Posterior cingulate gyrus (tissue), 11 donors: Measurements from ENCODE around the gene ANKRD11.
A peak's percentile ranks its signal among the peaks of the same experiment; 100 is the strongest.
"Not testable (repeated sequence)": the region's sequence is repeated elsewhere in the genome, so short reads cannot be mapped to it uniquely, and the experiment has no call there.

Experiments
- DNase-seq, 10 donors: peaks; one replicate each; pipeline versions ENCODE4 v3.0.0 to v3.0.0-alpha.2; 2020 to 2021; ENCODE audit warnings: mixed read lengths in 3 of 10
- intact Hi-C: fragments of 100-400 bp; cut with DNase I; formaldehyde crosslinking; loops from one replicate; pipeline ENCODE4 v1.15.1; 2023

Gene ANKRD11

GRCh38 chr16:89484041-89484501 lies 6.3 kb downstream of the ANKRD11 start:
- no peak for DNase-seq

GRCh38 chr16:89482817-89483205 lies 7.5 kb downstream of the ANKRD11 start:
- intact Hi-C loops, result no loop called here

More at GRCh38 chr16:89484041-89484501, 6.3 kb downstream of the ANKRD11 start:
- intact Hi-C loops, result no loop called here

GRCh38 chr16:89482150-89482816 lies 8.1 kb downstream of the ANKRD11 start:
- DNase-seq, result peak in 1 of 10 donors; percentile 15
- intact Hi-C loops, result no loop called here

More at GRCh38 chr16:89482817-89483205, 7.5 kb downstream of the ANKRD11 start:
- peak in 1 of 10 donors; percentile 4 for DNase-seq

- intact Hi-C loops, result no loop called here
- DNase-seq, result peak in 1 of 10 donors; percentile 32
Measured at GRCh38 chr16:89481356-89481955, 8.9 kb downstream of the ANKRD11 start.

DNA sequence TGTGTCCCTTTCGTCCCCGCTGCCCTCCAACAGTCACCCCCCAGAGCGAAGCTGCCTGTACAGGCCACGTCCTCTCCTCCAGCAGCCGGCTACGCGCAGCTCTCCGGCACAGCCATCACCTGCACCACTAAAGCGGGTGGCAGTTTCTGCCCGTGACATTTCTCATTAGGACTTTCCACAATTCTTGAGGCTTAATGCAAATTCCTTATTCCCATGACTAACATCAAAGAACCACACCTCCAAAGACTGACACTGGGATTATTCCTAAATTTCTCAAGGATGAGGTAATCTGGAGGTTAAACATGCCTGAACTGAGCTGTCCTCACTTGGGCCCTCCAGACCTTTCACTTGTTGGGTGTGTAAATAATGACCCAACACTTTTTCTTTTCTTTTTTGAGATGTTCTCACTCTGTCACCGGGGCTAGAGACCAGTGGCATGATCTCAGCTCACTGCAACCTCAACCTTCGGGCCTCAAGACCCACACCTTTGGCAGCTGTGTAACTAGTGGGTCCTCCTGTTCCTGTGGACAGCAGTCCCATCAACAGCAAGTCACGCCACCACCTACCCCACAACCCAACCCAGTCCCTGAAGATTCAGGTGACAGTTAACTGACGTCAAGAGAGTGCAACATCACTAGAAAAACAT lies 11.7 kb downstream of the ANKRD11 start:
- peak in 1 of 10 donors; percentile 48 for DNase-seq
- intact Hi-C loops, result no loop called here

GRCh38 chr16:89476811-89477261 lies 13.5 kb downstream of the ANKRD11 start:
- no peak for DNase-seq
- intact Hi-C loops, result no loop called here

- intact Hi-C loops, result no loop called here
- DNase-seq, result peak in 1 of 10 donors; percentile 67
Measured at GRCh38 chr16:89476379-89476778, 14.0 kb downstream of the ANKRD11 start.

GRCh38 chr16:89475144-89475543 lies 15.2 kb downstream of the ANKRD11 start:
- intact Hi-C loops, result no loop called here
- DNase-seq, result no peak

GRCh38 chr16:89473791-89474414 lies 16.5 kb downstream of the ANKRD11 start:
- DNase-seq, result no peak

GRCh38 chr16:89473136-89473712 lies 17.1 kb downstream of the ANKRD11 start:
- no peak for DNase-seq
- intact Hi-C loops, result no loop called here

More at GRCh38 chr16:89473791-89474414, 16.5 kb downstream of the ANKRD11 start:
- intact Hi-C loops, result no loop called here

- no peak for DNase-seq
- intact Hi-C loops, result no loop called here
Measured at GRCh38 chr16:89472711-89473075, 17.7 kb downstream of the ANKRD11 start.

DNA sequence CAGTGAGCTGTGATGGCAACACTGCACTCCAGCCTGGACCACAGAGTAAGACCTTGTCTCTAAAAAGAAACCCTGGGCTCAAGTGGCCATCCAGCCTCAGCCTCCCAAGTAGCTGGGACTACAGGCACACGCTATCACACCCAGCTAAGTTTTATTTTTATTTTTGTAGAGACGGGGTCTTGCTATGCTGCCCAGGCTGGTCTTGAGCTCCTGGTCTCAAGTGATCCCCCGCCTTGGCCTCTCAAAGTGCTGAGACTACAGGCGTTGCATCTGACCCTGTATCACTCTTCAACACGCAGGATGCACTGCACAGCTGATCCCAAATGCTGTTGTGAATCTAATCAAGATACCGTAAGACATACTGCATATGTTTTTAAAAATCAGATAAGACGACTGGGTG lies 23.0 kb downstream of the ANKRD11 start:
- DNase-seq, result no peak
- intact Hi-C loops, result no loop called here

DNA sequence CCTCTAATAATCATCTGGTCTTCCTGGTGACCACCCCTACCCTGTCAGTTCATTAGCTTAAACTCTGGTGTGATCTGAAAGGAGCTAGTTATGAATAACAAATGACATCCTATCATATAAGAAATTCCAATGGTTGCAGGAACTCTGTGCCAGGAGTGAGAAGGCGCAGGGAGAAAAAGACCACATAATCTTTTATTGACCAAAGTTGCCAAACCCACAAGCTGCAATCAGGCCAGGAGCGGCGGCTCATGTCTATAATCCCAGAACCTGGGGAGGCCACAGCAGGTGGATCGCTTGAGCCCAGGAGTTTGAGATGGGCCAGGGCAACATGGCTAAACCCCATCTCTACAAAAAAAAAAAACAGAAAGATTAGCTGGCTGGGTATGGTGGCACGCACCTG lies 23.4 kb downstream of the ANKRD11 start:
- no peak for DNase-seq
- intact Hi-C loops, result no loop called here

DNA sequence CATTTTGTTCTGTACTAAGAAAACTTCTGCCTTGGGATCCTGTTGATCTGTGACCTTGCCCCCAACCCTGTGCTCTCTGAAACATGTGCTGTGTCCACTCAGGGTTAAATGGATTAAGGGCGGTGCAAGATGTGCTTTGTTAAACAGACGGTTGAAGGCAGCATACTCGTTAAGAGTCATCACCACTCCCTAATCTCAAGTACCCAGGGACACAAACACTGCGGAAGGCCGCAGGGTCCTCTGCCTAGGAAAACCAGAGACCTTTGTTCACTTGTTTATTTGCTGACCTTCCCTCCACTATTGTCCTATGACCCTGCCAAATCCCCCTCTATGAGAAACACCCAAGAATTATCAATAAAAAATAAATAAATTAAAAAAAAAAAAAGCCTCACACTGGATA lies 27.0 kb downstream of the ANKRD11 start:
- DNase-seq, intact Hi-C loops: not testable (repeated sequence)

DNA sequence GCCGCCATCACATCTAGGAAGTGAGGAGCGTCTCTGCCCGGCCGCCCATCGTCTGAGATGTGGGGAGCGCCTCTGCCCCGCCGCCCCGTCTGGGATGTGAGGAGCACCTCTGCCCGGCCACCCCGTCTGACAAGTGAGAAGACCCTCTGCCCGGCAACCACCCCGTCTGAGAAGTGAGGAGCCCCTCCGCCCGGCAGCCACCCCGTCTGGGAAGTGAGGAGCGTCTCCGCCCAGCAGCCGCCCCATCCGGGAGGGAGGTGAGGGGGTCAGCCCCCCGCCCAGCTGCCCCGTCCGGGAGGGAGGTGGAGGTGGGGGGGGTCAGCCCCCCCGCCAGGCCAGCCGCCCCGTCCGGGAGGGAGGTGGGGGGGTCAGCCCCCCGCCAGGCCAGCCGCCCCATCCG lies 27.7 kb downstream of the ANKRD11 start:
- intact Hi-C loops, result not testable (repeated sequence)

DNA sequence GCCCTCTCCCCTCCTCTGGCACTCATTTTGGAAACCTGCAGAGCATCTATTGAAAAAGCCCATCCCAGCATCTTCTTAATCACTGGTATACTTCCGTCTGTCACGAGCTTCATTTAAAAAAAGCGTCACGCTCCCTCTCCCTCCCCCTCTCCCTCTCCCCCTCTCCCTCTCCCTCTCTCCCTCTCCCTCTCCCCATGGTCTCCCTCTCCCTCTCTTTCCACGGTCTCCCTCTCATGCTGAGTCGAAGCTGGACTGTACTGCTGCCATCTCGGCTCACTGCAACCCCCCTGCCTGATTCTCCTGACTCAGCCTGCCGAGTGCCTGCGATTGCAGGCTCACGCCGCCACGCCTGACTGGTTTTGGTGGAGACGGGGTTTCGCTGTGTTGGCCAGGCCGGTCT lies 28.5 kb downstream of the ANKRD11 start:
- intact Hi-C loops, result not testable (repeated sequence)
- DNase-seq, result peak in 1 of 10 donors; percentile 50

More for the DNA sequence above, 27.7 kb downstream of the ANKRD11 start:
- DNase-seq, result peak in 2 of 10 donors; percentile 72 to 74

DNA sequence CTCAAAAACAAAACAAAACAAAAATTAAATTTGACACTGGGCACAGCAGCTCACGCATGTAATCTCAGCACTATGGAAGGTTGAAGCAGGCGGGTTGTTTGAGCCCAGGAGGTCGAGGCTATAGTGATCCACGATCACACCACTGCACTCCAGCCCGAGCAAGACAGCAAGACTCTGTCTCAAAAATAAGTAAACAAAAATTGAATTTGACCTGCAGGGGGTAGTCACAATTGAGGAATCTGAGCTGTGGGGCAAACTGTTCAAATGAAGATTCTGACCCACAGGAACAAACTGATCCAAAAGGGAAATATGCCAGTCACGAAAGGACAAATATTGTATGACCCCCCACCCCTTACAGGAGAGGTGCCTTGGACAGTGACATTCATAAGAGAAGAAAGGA lies 29.8 kb downstream of the ANKRD11 start:
- intact Hi-C loops, result no loop called here
- DNase-seq, result no peak

DNA sequence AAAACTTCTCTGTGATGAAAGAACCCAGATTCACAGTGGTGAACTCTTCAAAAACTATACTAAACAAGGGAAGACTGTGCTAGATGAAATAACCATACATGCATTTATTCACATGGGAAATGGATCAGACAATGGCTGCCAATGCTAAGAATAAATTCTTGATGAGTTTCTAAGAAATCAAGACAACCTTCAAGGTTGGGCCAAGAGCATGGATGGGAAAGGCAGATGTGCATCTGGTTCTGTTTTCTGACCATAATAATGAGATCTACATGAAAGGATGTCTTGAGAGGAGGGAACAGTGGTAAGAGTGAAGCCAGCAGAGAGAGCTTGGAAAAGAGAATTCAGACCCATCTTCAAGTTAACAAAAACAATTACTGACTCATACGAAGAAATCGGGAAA lies 31.4 kb downstream of the ANKRD11 start:
- intact Hi-C loops, result no loop called here
- DNase-seq, result no peak

GRCh38 chr16:89458551-89458950 lies 31.8 kb downstream of the ANKRD11 start:
- DNase-seq, result peak in 2 of 10 donors; percentile 56 to 66
- intact Hi-C loops, result no loop called here

DNA sequence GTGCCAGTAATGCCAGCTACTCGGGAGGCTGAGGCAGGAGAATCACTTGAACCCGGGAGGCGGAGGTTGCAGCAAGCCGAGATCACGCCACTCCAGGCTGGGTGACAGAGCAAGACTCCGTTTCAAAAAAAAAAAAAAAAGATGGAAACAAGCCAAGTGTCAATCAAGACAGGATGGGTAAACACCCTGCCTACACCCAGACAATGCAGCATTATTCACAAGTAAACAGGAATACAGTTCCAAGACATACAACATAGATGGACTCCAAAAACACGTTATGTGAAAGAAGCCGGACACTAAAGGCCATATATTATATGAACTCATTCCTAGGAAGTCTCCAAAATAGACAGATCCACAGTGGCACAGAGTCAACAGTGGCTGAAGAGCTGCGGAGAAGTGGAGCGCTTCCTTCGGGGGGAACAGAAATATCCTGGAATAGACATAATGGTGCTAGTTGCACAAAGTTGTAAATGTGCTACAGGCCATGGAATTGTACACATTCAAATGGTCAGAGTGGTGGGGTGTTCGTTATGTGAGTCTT lies 33.9 kb downstream of the ANKRD11 start:
- DNase-seq, result peak in 1 of 10 donors; percentile 6
- intact Hi-C loops, result no loop called here
